ENCODE results near the gene PPP2R5A.

- TF ChIP-seq HOXC10 (CRISPR knock-in tag; IDR thresholded peaks at IDR 0.05) (no peak), ZNF664 (tag by site-specific recombination; IDR thresholded peaks at IDR 0.05) (no peak)
Measured at GRCh38 chr1:212270564-212270963, 14.6 kb upstream of the PPP2R5A start.

Measured in HEK293 (cell line).